Breast epithelium (tissue), 3 donors: ENCODE data around the gene RGS7.

Experiments
- POLR2A ChIP-seq: fragments of 450-650 bp; IDR thresholded peaks from one replicate; pipeline ENCODE4 v1.6.1; 2016; ENCODE audit warnings: antibody characterized with exemption, mild to moderate bottlenecking, moderate library complexity
- POLR2AphosphoS5 ChIP-seq, 3 donors: sonication (generic); formaldehyde crosslinking; IDR thresholded peaks; one replicate each; pipeline ENCODE4 v1.6.1; 2017; ENCODE audit warnings: antibody characterized with exemption in 3 of 3
- TF ChIP-seq, protein P1 (sequence below), 3 donors: fragments of 450-650 bp; IDR thresholded peaks; one replicate each; pipeline ENCODE4 v1.5.1; 2016 to 2017; ENCODE audit warnings: antibody characterized with exemption in 3 of 3, mild to moderate bottlenecking in 3 of 3, moderate library complexity in 3 of 3

DNA sequence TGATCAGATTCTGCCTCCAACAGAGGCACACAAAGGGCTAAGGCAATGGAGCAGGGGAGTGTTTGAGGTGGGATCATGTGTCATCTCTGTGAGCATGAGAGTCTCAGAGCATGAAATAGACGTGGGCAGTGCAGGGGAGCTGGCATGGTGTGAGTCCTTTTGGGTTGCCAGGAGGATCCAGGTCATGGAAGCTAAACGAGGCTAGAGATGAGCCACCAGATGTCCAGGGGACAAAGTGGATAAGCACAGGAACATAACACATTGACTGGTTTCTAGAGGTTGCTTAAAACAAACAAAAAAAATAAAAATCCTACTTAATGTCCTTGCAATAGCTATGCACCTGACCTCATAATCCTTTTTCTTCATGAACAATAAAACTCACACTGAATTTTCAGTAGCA, 490.3 kb downstream of the RGS7 start:
- TF ChIP-seq, protein P1, sequence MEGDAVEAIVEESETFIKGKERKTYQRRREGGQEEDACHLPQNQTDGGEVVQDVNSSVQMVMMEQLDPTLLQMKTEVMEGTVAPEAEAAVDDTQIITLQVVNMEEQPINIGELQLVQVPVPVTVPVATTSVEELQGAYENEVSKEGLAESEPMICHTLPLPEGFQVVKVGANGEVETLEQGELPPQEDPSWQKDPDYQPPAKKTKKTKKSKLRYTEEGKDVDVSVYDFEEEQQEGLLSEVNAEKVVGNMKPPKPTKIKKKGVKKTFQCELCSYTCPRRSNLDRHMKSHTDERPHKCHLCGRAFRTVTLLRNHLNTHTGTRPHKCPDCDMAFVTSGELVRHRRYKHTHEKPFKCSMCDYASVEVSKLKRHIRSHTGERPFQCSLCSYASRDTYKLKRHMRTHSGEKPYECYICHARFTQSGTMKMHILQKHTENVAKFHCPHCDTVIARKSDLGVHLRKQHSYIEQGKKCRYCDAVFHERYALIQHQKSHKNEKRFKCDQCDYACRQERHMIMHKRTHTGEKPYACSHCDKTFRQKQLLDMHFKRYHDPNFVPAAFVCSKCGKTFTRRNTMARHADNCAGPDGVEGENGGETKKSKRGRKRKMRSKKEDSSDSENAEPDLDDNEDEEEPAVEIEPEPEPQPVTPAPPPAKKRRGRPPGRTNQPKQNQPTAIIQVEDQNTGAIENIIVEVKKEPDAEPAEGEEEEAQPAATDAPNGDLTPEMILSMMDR (IDR thresholded peaks at IDR 0.05), result no peak
- TF ChIP-seq POLR2AphosphoS5 (IDR thresholded peaks at IDR 0.05), result no peak
- TF ChIP-seq POLR2A, result no peak
